ENCODE data around the gene DTX2.
"Not testable (repeated sequence)": the region's sequence is repeated elsewhere in the genome, so short reads cannot be mapped to it uniquely, and the experiment has no call there.

DTX2 gene

DNA sequence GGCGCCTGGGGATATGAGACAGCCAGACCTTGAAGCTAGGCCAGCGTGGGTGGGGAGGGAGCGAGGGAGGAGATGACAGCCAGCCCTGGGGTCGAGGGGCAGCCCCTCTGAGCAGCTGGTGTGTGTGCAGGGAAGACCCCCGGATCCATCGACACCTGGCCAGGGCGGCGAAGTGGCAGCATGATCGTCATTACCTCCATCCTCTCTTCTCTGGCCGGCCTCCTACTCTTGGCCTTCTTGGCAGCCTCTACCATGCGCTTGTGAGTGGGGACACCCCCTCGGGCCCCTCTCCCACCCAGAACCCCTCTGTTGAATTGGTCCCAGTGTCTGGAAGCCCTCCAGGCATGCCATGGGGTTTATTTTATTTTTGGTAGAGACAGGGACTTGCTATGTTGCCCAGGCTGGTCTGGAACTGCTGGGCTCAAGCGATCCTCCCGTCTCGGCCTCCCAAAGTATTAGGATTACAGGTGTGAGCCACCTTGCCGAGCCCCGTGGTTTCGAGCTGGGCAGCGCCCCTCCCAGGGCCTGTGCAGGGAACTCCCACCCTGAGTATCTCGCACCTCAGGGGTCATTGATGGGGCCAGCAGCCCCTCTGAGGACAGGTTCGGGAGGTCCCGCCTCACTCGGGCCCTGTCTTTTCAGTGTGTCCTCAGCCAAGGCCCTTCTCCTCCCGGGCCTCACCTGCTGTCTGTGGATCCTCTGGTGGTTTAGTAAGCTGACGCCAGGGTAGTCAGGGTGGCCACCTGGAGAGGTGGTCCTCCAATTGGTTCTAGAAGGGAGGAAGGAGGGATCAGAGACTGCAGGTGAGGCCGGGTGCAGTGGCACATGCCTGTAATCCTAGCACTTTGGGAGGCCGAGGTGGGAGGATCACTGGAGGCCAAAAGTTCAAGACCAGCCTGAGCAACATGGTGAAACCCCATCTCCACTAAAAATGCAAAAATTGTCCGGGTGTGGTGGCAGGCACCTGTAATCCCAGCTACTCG, 52.6 kb downstream of the DTX2 start:
- no peak for DNase-seq

DNA sequence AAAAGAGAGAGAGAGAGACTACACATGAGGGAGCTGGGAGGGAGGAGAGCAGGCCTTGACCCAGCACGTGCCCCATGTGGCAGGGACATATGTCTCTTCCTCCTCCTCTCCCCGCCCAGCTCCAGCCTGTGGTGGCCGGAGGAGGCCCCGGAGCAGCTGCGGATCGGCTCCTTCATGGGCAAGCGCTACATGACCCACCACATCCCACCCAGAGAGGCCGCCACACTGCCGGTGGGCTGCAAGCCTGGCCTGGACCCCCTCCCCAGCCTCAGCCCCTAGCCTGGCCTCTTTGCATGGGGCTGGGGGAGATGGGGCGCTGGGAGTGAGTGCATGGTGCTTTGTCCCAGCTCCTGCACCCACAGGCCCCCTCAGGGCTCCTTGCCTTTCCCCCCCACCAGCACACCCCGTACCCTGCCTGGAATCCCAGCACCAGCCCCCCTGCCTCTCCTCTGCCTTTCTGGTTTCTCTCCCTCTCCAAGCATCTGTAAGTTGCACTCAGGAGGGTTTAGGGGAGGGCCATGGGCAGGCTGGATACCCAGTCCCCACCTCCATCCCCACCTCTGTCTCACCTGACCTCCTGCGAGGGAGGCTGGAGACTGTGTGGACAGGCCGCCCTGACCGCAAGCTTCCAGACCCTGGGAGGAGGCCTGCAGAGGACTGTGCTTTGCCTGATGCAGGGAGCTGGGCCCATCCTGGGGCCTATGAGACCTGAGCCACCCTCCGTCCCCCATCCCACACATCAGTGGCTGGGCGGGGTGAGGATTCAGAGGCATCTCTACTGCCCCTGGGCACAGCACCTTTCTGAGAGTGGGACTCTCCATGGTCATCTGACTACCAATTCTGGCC, 53.6 kb downstream of the DTX2 start:
- DNase-seq, result no peak

- no peak for DNase-seq
Measured at GRCh38 chr7:76515999-76516443, 54.5 kb downstream of the DTX2 start.

GRCh38 chr7:76516932-76517331, 55.4 kb downstream of the DTX2 start:
- not testable (repeated sequence) for DNase-seq

DNA sequence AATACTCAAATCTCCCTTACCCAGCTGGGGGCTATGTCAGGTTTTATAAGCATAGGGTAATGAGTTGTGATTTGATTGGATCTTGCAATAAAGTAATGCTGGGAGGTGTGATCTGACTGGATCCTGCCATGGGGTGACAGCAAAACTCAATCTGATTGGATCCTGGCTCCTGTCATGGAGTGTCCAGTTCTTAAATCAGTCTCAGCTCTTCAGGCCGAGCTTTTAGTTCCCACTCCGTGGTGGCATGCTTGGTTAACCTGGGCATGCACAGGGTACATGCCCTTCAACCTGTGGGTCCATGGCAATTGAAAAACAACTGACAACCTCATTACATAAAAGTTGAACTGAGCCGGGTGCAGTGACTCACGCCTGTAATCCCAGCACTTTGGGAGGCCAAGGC, 64.7 kb downstream of the DTX2 start:
- not testable (repeated sequence) for DNase-seq

- not testable (repeated sequence) for DNase-seq
Measured at GRCh38 chr7:76531643-76532042, 70.1 kb downstream of the DTX2 start.

GRCh38 chr7:76543197-76543596, 81.7 kb downstream of the DTX2 start, which contains the start of gene SPDYE16:
Gene SPDYE16 (minus strand): TSS chr7:76543297. CDS start chr7:76541459, 1,838 bp downstream.
- DNase-seq, result not testable (repeated sequence)

DNA sequence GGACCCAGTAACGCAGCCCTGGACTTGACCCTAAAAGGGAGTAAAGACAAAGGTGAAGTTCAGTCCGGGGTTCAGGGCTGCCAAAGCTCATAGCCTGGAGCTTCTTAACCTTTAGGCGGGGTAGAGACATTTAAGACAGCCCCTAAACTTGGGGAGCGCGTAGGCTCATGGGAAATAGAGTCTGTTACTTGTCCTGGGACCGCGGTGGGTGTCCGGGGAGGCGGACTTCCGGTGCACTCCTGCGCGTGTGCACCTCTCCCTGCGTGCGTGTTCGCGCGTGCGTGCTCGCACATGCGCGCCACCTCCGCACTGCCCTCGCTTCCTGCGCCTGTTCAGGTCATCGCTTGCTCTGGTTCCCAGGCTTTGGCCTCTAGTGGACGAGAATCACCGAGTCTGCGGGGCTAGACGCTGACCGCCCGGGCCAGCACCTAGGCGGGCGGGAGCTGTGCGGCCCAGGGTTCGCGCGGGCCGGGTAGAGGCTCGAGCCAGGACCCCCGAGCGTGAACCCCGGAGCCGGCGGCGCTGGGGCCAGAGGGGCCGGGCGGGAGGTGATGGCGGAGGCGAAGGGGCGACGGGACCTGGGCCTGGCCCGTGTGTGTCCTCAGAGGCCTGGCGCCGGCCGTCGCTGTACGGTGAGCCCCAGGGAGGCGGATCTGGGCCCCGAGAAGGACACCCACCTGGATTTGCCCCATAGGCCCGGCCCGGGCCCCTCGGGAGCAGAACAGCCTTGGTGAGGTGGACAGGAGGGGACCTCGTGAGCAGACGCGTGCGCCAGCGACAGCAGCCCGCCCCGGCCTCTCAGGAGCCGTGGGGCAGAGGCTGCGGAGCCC, 87.7 kb downstream of the DTX2 start:
- peak; percentile 92 for DNase-seq

DNA sequence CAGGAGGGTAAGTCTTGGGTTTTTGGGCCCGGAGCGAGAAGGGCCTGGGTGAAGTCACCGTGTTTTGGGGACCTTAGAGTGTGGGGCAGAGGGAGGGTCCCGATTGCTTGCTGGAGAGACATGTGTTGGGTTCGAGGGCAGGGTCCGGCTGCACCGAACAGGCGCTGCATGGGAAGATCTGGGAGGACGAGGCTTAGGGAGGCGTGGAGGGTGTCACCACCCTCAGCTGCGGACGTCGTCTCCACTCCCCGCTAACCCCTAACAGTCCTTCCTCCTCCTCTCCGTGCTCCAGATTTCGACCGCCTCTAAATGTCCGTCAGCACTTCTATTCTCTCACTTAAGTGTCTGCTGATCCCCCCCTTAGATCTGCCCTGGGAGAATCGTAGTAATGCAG, 88.3 kb downstream of the DTX2 start:
- not testable (repeated sequence) for DNase-seq

DNA sequence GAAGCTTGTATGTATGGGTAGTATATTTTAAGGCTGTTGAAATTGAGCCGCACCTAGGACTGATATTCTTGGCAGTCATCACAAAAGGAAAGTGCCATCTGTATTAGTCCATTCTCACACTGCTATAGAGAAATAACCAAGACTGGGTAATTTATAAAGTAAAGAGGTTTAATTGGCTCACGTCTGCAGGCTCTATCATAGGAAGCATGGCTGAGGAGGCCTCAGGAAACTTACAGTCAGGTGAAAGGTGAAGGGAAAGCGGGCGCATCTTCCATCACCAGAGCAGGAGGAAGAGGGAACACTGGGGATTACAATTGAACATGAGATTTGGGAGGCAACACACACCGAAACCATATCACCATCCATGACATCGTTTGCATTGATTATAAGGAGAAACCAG, 90.5 kb downstream of the DTX2 start:
- DNase-seq, result not testable (repeated sequence)

Data from stimulated activated naive CD4-positive, alpha-beta T cell treated with Interleukin-2 at 50 U/mL for 16 hours (primary cell).